ENCODE measurements around the gene TOMM5.

DNA sequence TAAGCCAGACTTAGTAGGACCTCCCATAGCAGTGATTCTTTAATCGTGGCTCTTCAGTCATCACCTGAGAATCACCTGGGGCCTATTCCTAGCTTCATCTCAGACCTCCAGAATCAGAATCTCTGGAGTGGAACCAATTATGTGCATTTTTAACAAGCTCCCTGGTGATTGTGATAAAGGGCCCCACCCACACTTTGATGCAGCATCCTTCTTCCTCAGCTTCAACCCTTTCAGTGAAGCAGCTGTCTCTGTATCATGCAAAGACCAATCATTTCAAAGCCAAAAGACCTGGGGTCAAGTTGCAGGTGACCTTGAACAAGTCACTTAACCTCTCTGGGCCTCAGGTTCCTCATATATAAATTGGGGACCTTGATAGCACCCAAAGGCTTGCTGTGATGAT, 33.3 kb downstream of the TOMM5 start:
- TF ChIP-seq, protein P1, sequence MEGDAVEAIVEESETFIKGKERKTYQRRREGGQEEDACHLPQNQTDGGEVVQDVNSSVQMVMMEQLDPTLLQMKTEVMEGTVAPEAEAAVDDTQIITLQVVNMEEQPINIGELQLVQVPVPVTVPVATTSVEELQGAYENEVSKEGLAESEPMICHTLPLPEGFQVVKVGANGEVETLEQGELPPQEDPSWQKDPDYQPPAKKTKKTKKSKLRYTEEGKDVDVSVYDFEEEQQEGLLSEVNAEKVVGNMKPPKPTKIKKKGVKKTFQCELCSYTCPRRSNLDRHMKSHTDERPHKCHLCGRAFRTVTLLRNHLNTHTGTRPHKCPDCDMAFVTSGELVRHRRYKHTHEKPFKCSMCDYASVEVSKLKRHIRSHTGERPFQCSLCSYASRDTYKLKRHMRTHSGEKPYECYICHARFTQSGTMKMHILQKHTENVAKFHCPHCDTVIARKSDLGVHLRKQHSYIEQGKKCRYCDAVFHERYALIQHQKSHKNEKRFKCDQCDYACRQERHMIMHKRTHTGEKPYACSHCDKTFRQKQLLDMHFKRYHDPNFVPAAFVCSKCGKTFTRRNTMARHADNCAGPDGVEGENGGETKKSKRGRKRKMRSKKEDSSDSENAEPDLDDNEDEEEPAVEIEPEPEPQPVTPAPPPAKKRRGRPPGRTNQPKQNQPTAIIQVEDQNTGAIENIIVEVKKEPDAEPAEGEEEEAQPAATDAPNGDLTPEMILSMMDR (conservative IDR thresholded peaks at IDR 0.05; ENCODE audit: low read length): no peak
- no peak for TF ChIP-seq EZH2phosphoT487 (IDR thresholded peaks at IDR 0.05; ENCODE audit: borderline replicate concordance)
